H9 (cell line): ENCODE data around the gene SLC26A5. TPM values are rescaled to one million over a fixed set of nuclear protein-coding genes. Genes with fewer than 3 reads are reported as not detected.

Experiments
- DNase-seq: peaks from one replicate; pipeline ENCODE4 v3.0.0-alpha.2; 2017
- H2AFZ ChIP-seq: one replicate; pipeline ENCODE4 v1.6.1; 2013; ENCODE audit warnings: mild to moderate bottlenecking, low read length, control low read depth, moderate library complexity
- H2AK5ac ChIP-seq: 2 replicates; pipeline ENCODE4 v1.6.1; 2013; ENCODE audit warnings: low read length, control low read depth, mixed read lengths; ENCODE audit not compliant: insufficient read length
- H2BK120ac ChIP-seq: one replicate; pipeline ENCODE4 v1.6.1; 2013; ENCODE audit warnings: low read depth, mild to moderate bottlenecking, low read length, control low read depth, inconsistent platforms; ENCODE audit not compliant: poor library complexity, severe bottlenecking
- H2BK12ac ChIP-seq: 2 replicates; pipeline ENCODE4 v1.6.1; 2013; ENCODE audit warnings: low read length, control low read depth, mixed read lengths, low read depth; ENCODE audit not compliant: insufficient read length
- H2BK15ac ChIP-seq: 2 replicates; pipeline ENCODE4 v1.6.1; 2013; ENCODE audit warnings: low read depth, low read length, control low read depth
- H2BK20ac ChIP-seq: one replicate; pipeline ENCODE4 v1.6.1; 2013; ENCODE audit warnings: low read depth, mild to moderate bottlenecking, low read length, control low read depth, inconsistent platforms; ENCODE audit not compliant: poor library complexity, severe bottlenecking
- H2BK5ac ChIP-seq: 2 replicates; pipeline ENCODE4 v1.6.1; 2013; ENCODE audit warnings: low read length, control low read depth, mixed read lengths; ENCODE audit not compliant: insufficient read length
- H3K14ac ChIP-seq: 2 replicates; pipeline ENCODE4 v1.6.1; 2013; ENCODE audit warnings: low read length, control low read depth; ENCODE audit not compliant: insufficient read depth
- H3K18ac ChIP-seq: 2 replicates; pipeline ENCODE4 v1.6.1; 2013; ENCODE audit warnings: low read depth, mild to moderate bottlenecking, mixed read lengths, low read length, control low read depth; ENCODE audit not compliant: insufficient read length
- H3K23ac ChIP-seq: 2 replicates; pipeline ENCODE4 v1.6.1; 2013; ENCODE audit warnings: low read length, control low read depth, mixed read lengths, low read depth; ENCODE audit not compliant: insufficient read length
- H3K23me2 ChIP-seq: 2 replicates; pipeline ENCODE4 v1.6.1; 2013; ENCODE audit warnings: low read depth, mild to moderate bottlenecking, mixed read lengths, low read length, control low read depth; ENCODE audit not compliant: insufficient read length, poor library complexity, severe bottlenecking
- H3K27ac ChIP-seq: 2 replicates; pipeline ENCODE4 v1.5.1; 2013; ENCODE audit warnings: low read length, control low read depth, mixed read lengths, low read depth; ENCODE audit not compliant: insufficient read length
- H3K27me3 ChIP-seq: 2 replicates; pipeline ENCODE4 v1.6.1; 2013; ENCODE audit warnings: low read length, control low read depth, inconsistent platforms; ENCODE audit not compliant: insufficient read depth
- H3K4ac ChIP-seq: 2 replicates; pipeline ENCODE4 v1.6.1; 2013; ENCODE audit warnings: low read depth, mild to moderate bottlenecking, control low read depth, inconsistent platforms, low read length, moderate library complexity
- H3K4me1 ChIP-seq: 2 replicates; pipeline ENCODE4 v1.6.1; 2013; ENCODE audit warnings: low read length, control low read depth, inconsistent platforms; ENCODE audit not compliant: insufficient read depth
- H3K4me2 ChIP-seq: 2 replicates; pipeline ENCODE4 v1.6.1; 2013; ENCODE audit warnings: low read length, control low read depth, mixed read lengths; ENCODE audit not compliant: insufficient read length, insufficient read depth
- H3K56ac ChIP-seq: 2 replicates; pipeline ENCODE4 v1.6.1; 2013; ENCODE audit warnings: low read depth, mild to moderate bottlenecking, mixed read lengths, low read length, control low read depth; ENCODE audit not compliant: insufficient read length
- H3K79me1 ChIP-seq: 2 replicates; pipeline ENCODE4 v1.6.1; 2013; ENCODE audit warnings: low read depth, mild to moderate bottlenecking, moderate library complexity, low read length, control low read depth, inconsistent platforms; ENCODE audit not compliant: insufficient read depth, poor library complexity, severe bottlenecking
- H3K79me2 ChIP-seq: 2 replicates; pipeline ENCODE4 v1.6.1; 2013; ENCODE audit warnings: low read length, control low read depth, inconsistent platforms; ENCODE audit not compliant: insufficient read depth
- H3K9ac ChIP-seq: 2 replicates; pipeline ENCODE4 v1.6.1; 2013; ENCODE audit warnings: low read length, control low read depth, mixed read lengths; ENCODE audit not compliant: insufficient read length; ENCODE audit errors: extremely low read depth
- H3K9me3 ChIP-seq: one replicate; pipeline ENCODE4 v1.6.1; 2013; ENCODE audit warnings: low read depth, low read length, inconsistent platforms; ENCODE audit not compliant: control insufficient read depth
- H3T11ph ChIP-seq: one replicate; pipeline ENCODE4 v1.6.1; 2013; ENCODE audit warnings: mild to moderate bottlenecking, low read length, control low read depth, inconsistent platforms
- H4K20me1 ChIP-seq: one replicate; pipeline ENCODE4 v1.6.1; 2013; ENCODE audit not compliant: control insufficient read depth, insufficient read length, insufficient read depth
- H4K5ac ChIP-seq: 2 replicates; pipeline ENCODE4 v1.6.1; 2013; ENCODE audit warnings: low read depth, mild to moderate bottlenecking, mixed read lengths, low read length, control low read depth; ENCODE audit not compliant: insufficient read length
- H4K8ac ChIP-seq: replicated peaks from 2 replicates; pipeline ENCODE4 v1.6.1; 2013; ENCODE audit warnings: low read length, control low read depth, mixed read lengths, low read depth; ENCODE audit not compliant: insufficient read length
- H4K91ac ChIP-seq: 2 replicates; pipeline ENCODE4 v1.6.1; 2013; ENCODE audit warnings: low read depth, mild to moderate bottlenecking, moderate library complexity, mixed read lengths, low read length, control low read depth; ENCODE audit not compliant: insufficient read length
- H3K27ac Mint-ChIP-seq, 3 experiments: 2 replicates in 2 of 3; 3 replicates in 1 of 3; pipeline ENCODE4 v1.8.0; 2020 to 2021; ENCODE audit warnings: mixed read lengths in 3 of 3, mild to moderate bottlenecking in 1 of 3, moderate library complexity in 1 of 3
- H3K27me3 Mint-ChIP-seq: 2 replicates; pipeline ENCODE4 v1.8.0; 2021; ENCODE audit warnings: low read depth, mild to moderate bottlenecking, moderate library complexity, mixed read lengths
- H3K36me3 Mint-ChIP-seq, 3 experiments: 2 replicates in 2 of 3; 3 replicates in 1 of 3; pipeline ENCODE4 v1.8.0; 2020 to 2021; ENCODE audit warnings: low read depth in 3 of 3, mixed read lengths in 3 of 3; ENCODE audit not compliant: insufficient read depth in 1 of 3
- H3K4me1 Mint-ChIP-seq, 2 experiments: 2 replicates each; pipeline ENCODE4 v1.8.0; 2020; ENCODE audit warnings: mixed read lengths in 2 of 2
- H3K4me3 Mint-ChIP-seq, 2 experiments: 2 replicates in 1 of 2; 3 replicates in 1 of 2; pipeline ENCODE4 v1.8.0; 2020 to 2021; ENCODE audit warnings: mild to moderate bottlenecking in 2 of 2, mixed read lengths in 2 of 2, moderate library complexity in 1 of 2
- H3K9me3 Mint-ChIP-seq, 2 experiments: 2 replicates in 1 of 2; 3 replicates in 1 of 2; pipeline ENCODE4 v1.8.0; 2020; ENCODE audit warnings: mild to moderate bottlenecking in 2 of 2, mixed read lengths in 2 of 2, moderate library complexity in 1 of 2
- WGBS: extraction: QIAGEN DNeasy Blood & Tissue Kit; methylation state at CpG from one replicate; pipeline ENCODE4 v1.1.7; 2013; ENCODE audit warnings: missing lambda C conversion rate, low lambda C conversion rate, mixed read lengths; ENCODE audit not compliant: insufficient read length; ENCODE audit errors: extremely low coverage; 5-methylcytosine and 5-hydroxymethylcytosine counted together
- total RNA-seq: library from RNA; stranded (reverse); gene quantifications from 2 replicates; pipeline ENCODE4 v1.2.1, GENCODE V29; 2021
- TF ChIP-seq, protein P1 (sequence below): fragments of 200-600 bp; sonication (generic); conservative IDR thresholded peaks from 3 replicates; pipeline ENCODE4 v1.8.0; 2021; ENCODE audit warnings: antibody characterized with exemption, mild to moderate bottlenecking

Gene SLC26A5
- total RNA-seq, 1 experiment from 2014 or later, result not detected

DNA sequence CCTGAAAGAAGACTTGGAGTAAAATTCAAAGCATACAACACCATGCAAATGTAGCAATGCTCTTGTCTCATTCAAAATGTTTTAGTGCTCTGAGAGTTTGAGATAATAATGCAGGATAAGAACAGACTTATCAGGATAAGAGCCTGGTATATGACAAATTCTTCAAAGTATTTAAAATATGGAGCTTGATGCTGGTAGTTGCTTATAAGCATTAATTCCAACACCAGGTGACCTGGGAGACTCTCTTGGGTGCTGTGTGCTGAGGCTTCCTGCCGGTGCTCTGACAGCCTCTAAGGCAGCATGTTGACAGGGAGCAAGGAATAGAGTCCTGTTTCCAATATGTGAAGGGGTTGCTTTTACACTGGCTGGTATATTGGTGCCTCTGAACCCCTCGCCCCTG, 34.8 kb upstream of the SLC26A5 start:
- Mint-ChIP-seq H3K27me3 (peaks cover 14% of the 10 kb centered on the region), H3K27ac (no peak overlapping the region), H3K36me3 (no peaks in the 10 kb centered on the region), H3K4me3 (no peak overlapping the region), H3K4me1 (no peaks in the 10 kb centered on the region), H3K9me3 (no peaks in the 10 kb centered on the region)
- no peak overlapping the region for H3K23ac ChIP-seq
- no peak overlapping the region for H3K4me2 ChIP-seq
- no peak overlapping the region for H3K14ac ChIP-seq
- no peak overlapping the region for H3T11ph ChIP-seq
- no peak overlapping the region for H2BK120ac ChIP-seq
- no peak overlapping the region for H2BK15ac ChIP-seq
- no peaks in the 10 kb centered on the region for H4K20me1 ChIP-seq
- H3K27me3 ChIP-seq, result no peaks in the 10 kb centered on the region
- no peaks in the 10 kb centered on the region for H3K9me3 ChIP-seq
- H3K79me2 ChIP-seq, result no peaks in the 10 kb centered on the region
- no peaks in the 10 kb centered on the region for H3K79me1 ChIP-seq
- no peak overlapping the region for H3K9ac ChIP-seq
- TF ChIP-seq, protein P1, sequence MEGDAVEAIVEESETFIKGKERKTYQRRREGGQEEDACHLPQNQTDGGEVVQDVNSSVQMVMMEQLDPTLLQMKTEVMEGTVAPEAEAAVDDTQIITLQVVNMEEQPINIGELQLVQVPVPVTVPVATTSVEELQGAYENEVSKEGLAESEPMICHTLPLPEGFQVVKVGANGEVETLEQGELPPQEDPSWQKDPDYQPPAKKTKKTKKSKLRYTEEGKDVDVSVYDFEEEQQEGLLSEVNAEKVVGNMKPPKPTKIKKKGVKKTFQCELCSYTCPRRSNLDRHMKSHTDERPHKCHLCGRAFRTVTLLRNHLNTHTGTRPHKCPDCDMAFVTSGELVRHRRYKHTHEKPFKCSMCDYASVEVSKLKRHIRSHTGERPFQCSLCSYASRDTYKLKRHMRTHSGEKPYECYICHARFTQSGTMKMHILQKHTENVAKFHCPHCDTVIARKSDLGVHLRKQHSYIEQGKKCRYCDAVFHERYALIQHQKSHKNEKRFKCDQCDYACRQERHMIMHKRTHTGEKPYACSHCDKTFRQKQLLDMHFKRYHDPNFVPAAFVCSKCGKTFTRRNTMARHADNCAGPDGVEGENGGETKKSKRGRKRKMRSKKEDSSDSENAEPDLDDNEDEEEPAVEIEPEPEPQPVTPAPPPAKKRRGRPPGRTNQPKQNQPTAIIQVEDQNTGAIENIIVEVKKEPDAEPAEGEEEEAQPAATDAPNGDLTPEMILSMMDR, result no peak
- H2AK5ac ChIP-seq, result no peak overlapping the region
- no peaks in the 10 kb centered on the region for H3K23me2 ChIP-seq
- no peak overlapping the region for H3K4ac ChIP-seq
- no peak overlapping the region for H2BK12ac ChIP-seq
- H4K8ac ChIP-seq, result no peak overlapping the region
- no peak for DNase-seq
- H3K27ac ChIP-seq, result no peak overlapping the region
- H3K18ac ChIP-seq, result no peak overlapping the region
- no peak overlapping the region for H2AFZ ChIP-seq
- no peak overlapping the region for H2BK20ac ChIP-seq
- no peak overlapping the region for H4K5ac ChIP-seq
- no peak overlapping the region for H2BK5ac ChIP-seq
- no peak overlapping the region for H4K91ac ChIP-seq
- H3K4me1 ChIP-seq, result no peaks in the 10 kb centered on the region
- no peak overlapping the region for H3K56ac ChIP-seq
- WGBS, result no CpG with 5 or more reads among the region's 2 CpGs
